ENCODE measurements around the gene PGD. TPM values are rescaled to one million over a fixed set of nuclear protein-coding genes. Genes with fewer than 3 reads are reported as not detected.
A peak's percentile ranks its signal among the peaks of the same experiment; 100 is the strongest.

Gene PGD
- total RNA-seq, 1 donor from 2014 or later, result 294 TPM

DNA sequence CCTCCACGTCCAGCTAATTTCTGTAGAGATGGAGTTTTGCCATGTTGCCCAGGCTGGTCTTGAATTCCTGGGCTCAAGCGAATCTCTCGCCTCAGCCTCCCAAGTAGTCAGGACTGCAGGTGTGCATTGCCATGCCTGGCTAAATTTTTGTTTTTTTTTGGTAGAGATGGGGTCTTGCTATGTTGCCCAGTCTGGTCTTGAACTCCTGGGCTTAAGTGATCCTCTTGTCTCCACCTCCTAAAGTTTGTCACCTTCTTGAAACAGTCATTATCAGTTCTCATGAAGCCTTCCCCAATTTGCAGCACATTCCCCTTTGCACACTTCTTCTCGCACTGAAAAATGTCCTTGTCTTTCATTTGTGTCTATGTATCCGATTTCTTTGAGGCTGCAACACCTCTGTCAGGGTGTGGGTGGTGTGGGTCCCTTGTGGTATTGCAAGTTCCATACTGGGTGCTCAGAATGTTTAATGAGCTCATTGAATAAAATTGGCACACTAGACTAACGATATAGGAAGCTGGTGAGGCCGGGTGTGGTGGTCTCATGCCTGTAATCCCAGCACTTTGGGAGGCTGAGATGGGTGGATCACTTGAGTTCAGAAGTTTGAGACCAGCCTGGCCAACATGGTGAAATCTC is 48.0 kb downstream of the PGD start:
- peaks cover 24% of the 10 kb centered on the region for H3K4me1 Mint-ChIP-seq (ENCODE audit: unreplicated experiment)
- H3K27ac Mint-ChIP-seq, result no peak overlapping the region
- no peaks in the 10 kb centered on the region for H3K27me3 Mint-ChIP-seq
- no peaks in the 10 kb centered on the region for H3K36me3 Mint-ChIP-seq
- no peak for DNase-seq (ENCODE audit: extremely low spot score, unreplicated experiment)
- TF ChIP-seq CTCF (conservative IDR thresholded peaks at IDR 0.05), result no peak
- no peaks in the 10 kb centered on the region for H3K9me3 Mint-ChIP-seq
- H3K4me3 Mint-ChIP-seq, result no peak overlapping the region

GRCh38 chr1:10449751-10450150 is 50.9 kb downstream of the PGD start, which contains the start of gene CORT:
Gene CORT, plus strand, starts transcription at chr1:10450031. Its CDS starts 193 bp downstream, at chr1:10450224.
- H3K4me3 Mint-ChIP-seq, result peak within 1 kb of the TSS; percentile 25
- peak within 1 kb of the TSS; percentile 55 for H3K27ac Mint-ChIP-seq
- no peak for TF ChIP-seq CTCF (conservative IDR thresholded peaks at IDR 0.05)
- H3K27me3 Mint-ChIP-seq, result no peaks in the 10 kb centered on the region
- H3K9me3 Mint-ChIP-seq, result no peaks in the 10 kb centered on the region
- DNase-seq (ENCODE audit: extremely low spot score, unreplicated experiment), result no peak
- no peaks in the 10 kb centered on the region for H3K36me3 Mint-ChIP-seq
- H3K4me1 Mint-ChIP-seq (ENCODE audit: unreplicated experiment), result peaks cover 24% of the 10 kb centered on the region

GRCh38 chr1:10450156-10450814 is 51.4 kb downstream of the PGD start:
- Mint-ChIP-seq H3K4me3 (peak overlapping the region; percentile 25), H3K4me1 (ENCODE audit: unreplicated experiment) (peaks cover 24% of the 10 kb centered on the region), H3K9me3 (no peaks in the 10 kb centered on the region), H3K36me3 (no peaks in the 10 kb centered on the region), H3K27me3 (no peaks in the 10 kb centered on the region), H3K27ac (no peak overlapping the region)
- no peak for TF ChIP-seq CTCF (conservative IDR thresholded peaks at IDR 0.05)
- DNase-seq (ENCODE audit: extremely low spot score, unreplicated experiment), result no peak

GRCh38 chr1:10450836-10451235 is 52.0 kb downstream of the PGD start:
- Mint-ChIP-seq H3K27ac (no peak overlapping the region), H3K9me3 (no peaks in the 10 kb centered on the region), H3K4me1 (ENCODE audit: unreplicated experiment) (peaks cover 24% of the 10 kb centered on the region), H3K27me3 (no peaks in the 10 kb centered on the region), H3K36me3 (no peaks in the 10 kb centered on the region), H3K4me3 (peak overlapping the region; percentile 19)
- no peak for DNase-seq (ENCODE audit: extremely low spot score, unreplicated experiment)
- no peak for TF ChIP-seq CTCF (conservative IDR thresholded peaks at IDR 0.05)

GRCh38 chr1:10451287-10451686 is 52.4 kb downstream of the PGD start:
- H3K4me3 Mint-ChIP-seq, result peak overlapping the region; percentile 46
- no peaks in the 10 kb centered on the region for H3K9me3 Mint-ChIP-seq
- H3K27me3 Mint-ChIP-seq, result no peaks in the 10 kb centered on the region
- no peak for TF ChIP-seq CTCF (conservative IDR thresholded peaks at IDR 0.05)
- no peak overlapping the region for H3K27ac Mint-ChIP-seq
- DNase-seq (ENCODE audit: extremely low spot score, unreplicated experiment), result no peak
- H3K4me1 Mint-ChIP-seq (ENCODE audit: unreplicated experiment), result peaks cover 24% of the 10 kb centered on the region
- H3K36me3 Mint-ChIP-seq, result no peaks in the 10 kb centered on the region
